ENCODE results near the gene SARDH. TPM values are rescaled to one million over a fixed set of nuclear protein-coding genes. Genes with fewer than 3 reads are reported as not detected.

SARDH gene
- total and polyA plus RNA-seq, 2 donors (not counting 1 experiment from before 2014, with no cell fraction given), result 2.5 to 4.8 TPM

DNA sequence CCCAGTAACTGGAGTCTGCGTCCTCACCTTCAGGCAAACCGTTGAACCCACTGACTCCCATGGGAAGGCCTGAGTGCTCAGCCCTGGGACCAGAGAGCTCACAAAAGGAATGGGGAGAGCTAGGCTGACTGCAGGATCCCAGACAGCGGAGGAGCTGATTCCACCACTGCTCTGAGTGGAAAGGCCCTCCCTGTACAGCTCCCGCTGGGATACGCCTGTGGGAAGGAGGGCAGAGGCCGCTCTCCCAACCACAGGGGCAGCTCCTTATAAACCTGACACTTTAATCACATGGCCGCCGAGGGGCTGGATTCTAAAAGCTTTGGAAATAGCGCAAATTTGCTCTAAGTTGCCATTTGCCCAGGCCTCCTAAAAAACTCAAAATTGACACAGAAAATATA is 64.9 kb downstream of the SARDH start:
- no peaks in the 10 kb centered on the region for H4K20me1 ChIP-seq (ENCODE audit: control insufficient read depth, extremely low read depth, insufficient read depth, low read length)
- no peak overlapping the region for H3K4me3 ChIP-seq (replicated peaks in 1 of 4; ENCODE audit: control extremely low read depth in 1 of 4, insufficient read depth in 1 of 4, low read depth in 3 of 4, low read length in 4 of 4)
- no peaks in the 10 kb centered on the region for H3K27me3 ChIP-seq (ENCODE audit: control insufficient read depth, insufficient read depth, low read length)
- no peak overlapping the region for H3K4me2 ChIP-seq (ENCODE audit: extremely low read depth, insufficient read depth, low read length)
- no peak for DNase-seq (ENCODE audit: low read depth in 2 of 2)
- no peak overlapping the region for H2AFZ ChIP-seq (ENCODE audit: low read length)
- H3K27ac ChIP-seq (ENCODE audit: insufficient read depth, low read length), result no peak overlapping the region
- H3K9me3 ChIP-seq (ENCODE audit: control insufficient read depth, insufficient read depth, low read depth, low read length), result no peaks in the 10 kb centered on the region
- no peaks in the 10 kb centered on the region for H3K79me2 ChIP-seq (ENCODE audit: control insufficient read depth, insufficient read depth, low read length)
- H3K4me1 ChIP-seq (ENCODE audit: control insufficient read depth, extremely low read depth, insufficient read depth, low read length), result no peaks in the 10 kb centered on the region
- TF ChIP-seq EZH2 (IDR thresholded peaks at IDR 0.05; ENCODE audit: low read length, missing control alignments), result no peak
- TF ChIP-seq, protein P1, sequence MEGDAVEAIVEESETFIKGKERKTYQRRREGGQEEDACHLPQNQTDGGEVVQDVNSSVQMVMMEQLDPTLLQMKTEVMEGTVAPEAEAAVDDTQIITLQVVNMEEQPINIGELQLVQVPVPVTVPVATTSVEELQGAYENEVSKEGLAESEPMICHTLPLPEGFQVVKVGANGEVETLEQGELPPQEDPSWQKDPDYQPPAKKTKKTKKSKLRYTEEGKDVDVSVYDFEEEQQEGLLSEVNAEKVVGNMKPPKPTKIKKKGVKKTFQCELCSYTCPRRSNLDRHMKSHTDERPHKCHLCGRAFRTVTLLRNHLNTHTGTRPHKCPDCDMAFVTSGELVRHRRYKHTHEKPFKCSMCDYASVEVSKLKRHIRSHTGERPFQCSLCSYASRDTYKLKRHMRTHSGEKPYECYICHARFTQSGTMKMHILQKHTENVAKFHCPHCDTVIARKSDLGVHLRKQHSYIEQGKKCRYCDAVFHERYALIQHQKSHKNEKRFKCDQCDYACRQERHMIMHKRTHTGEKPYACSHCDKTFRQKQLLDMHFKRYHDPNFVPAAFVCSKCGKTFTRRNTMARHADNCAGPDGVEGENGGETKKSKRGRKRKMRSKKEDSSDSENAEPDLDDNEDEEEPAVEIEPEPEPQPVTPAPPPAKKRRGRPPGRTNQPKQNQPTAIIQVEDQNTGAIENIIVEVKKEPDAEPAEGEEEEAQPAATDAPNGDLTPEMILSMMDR (conservative IDR thresholded peaks at IDR 0.05 in 1 of 2, IDR thresholded peaks at IDR 0.05 in 1 of 2; ENCODE audit: low read depth in 1 of 2, low read length in 2 of 2), result no peak
- no peak overlapping the region for H3K9ac ChIP-seq (ENCODE audit: insufficient read depth, low read length)
- H3K36me3 ChIP-seq (ENCODE audit: control insufficient read depth, insufficient read depth, low read length), result no peaks in the 10 kb centered on the region

DNA sequence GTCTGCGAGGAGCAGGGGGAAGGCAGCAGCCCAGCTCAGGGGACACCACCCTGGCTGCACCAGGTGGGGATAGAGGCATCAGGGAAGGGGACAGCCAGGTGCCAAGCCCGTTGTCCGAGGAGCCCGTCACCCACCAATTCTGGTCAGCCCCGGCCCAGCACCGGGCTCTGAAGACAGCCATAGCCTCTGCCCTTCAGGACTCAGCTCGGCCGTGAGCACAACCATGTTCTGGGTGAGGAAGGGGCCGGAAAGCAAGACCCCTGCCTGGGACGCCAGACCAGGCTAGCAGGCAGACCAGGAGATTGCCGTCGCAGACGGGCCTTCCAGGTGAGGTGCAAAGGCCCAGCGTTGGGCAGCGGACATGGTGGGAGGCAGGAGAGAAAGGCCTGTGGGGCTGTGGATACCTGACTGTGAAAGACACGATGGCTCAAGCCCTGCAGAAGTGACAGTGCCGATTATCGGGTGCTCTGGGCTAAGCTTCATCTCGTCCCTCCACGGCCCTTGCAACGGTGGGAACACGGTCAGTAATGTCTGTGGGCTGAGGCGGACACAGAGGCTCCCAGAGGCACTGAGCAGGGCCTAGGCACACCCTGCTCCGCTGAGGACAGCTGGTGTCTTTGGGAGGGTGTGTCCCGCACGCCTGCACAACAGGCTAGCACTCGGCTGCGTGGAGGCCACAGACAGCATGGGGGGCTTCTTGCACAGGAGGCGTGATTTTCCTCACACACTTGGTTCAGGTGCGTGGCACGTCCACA is 65.5 kb downstream of the SARDH start:
- no peak for DNase-seq (ENCODE audit: low read depth in 2 of 2)

DNA sequence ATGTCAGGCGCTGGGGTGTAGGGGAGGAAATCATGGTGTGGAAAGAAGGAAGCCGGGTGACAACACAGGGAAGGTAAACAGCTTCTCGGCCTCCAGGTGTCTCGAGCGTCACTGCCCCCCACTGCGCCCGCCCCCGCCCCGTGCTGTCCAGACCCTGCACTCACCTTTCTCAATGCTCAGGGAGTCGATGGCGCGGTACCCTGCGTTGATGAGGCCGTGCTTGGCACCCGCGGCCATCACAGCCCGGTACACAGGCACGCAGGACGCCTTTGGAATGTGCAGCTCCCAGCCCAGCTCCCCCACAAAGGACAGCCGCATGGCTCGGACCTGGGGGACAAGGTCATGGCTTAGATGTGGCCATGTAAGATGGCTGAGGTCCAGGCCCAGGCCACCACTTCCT is 66.8 kb downstream of the SARDH start:
- DNase-seq (ENCODE audit: low read depth in 2 of 2), result no peak
- TF ChIP-seq EZH2 (IDR thresholded peaks at IDR 0.05; ENCODE audit: low read length, missing control alignments), result no peak
- TF ChIP-seq, protein P1 (conservative IDR thresholded peaks at IDR 0.05 in 1 of 2, IDR thresholded peaks at IDR 0.05 in 1 of 2; ENCODE audit: low read depth in 1 of 2, low read length in 2 of 2), result no peak
- no peak overlapping the region for H3K4me2 ChIP-seq (ENCODE audit: extremely low read depth, insufficient read depth, low read length)
- H3K9ac ChIP-seq (ENCODE audit: insufficient read depth, low read length), result no peak overlapping the region
- H4K20me1 ChIP-seq (ENCODE audit: control insufficient read depth, extremely low read depth, insufficient read depth, low read length), result no peaks in the 10 kb centered on the region
- no peaks in the 10 kb centered on the region for H3K36me3 ChIP-seq (ENCODE audit: control insufficient read depth, insufficient read depth, low read length)
- no peak overlapping the region for H3K4me3 ChIP-seq (replicated peaks in 1 of 4; ENCODE audit: control extremely low read depth in 1 of 4, insufficient read depth in 1 of 4, low read depth in 3 of 4, low read length in 4 of 4)
- no peak overlapping the region for H2AFZ ChIP-seq (ENCODE audit: low read length)
- H3K27me3 ChIP-seq (ENCODE audit: control insufficient read depth, insufficient read depth, low read length), result no peaks in the 10 kb centered on the region
- no peaks in the 10 kb centered on the region for H3K79me2 ChIP-seq (ENCODE audit: control insufficient read depth, insufficient read depth, low read length)
- H3K27ac ChIP-seq (ENCODE audit: insufficient read depth, low read length), result no peak overlapping the region
- no peaks in the 10 kb centered on the region for H3K9me3 ChIP-seq (ENCODE audit: control insufficient read depth, insufficient read depth, low read depth, low read length)
- no peaks in the 10 kb centered on the region for H3K4me1 ChIP-seq (ENCODE audit: control insufficient read depth, extremely low read depth, insufficient read depth, low read length)

More for the DNA sequence above, 65.5 kb downstream of the SARDH start:
- Histone ChIP-seq H3K27ac (ENCODE audit: insufficient read depth, low read length) (no peak overlapping the region), H4K20me1 (ENCODE audit: control insufficient read depth, extremely low read depth, insufficient read depth, low read length) (no peaks in the 10 kb centered on the region), H3K27me3 (ENCODE audit: control insufficient read depth, insufficient read depth, low read length) (no peaks in the 10 kb centered on the region), H2AFZ (ENCODE audit: low read length) (no peak overlapping the region), H3K4me1 (ENCODE audit: control insufficient read depth, extremely low read depth, insufficient read depth, low read length) (no peaks in the 10 kb centered on the region), H3K9ac (ENCODE audit: insufficient read depth, low read length) (no peak overlapping the region), H3K4me2 (ENCODE audit: extremely low read depth, insufficient read depth, low read length) (no peak overlapping the region), H3K79me2 (ENCODE audit: control insufficient read depth, insufficient read depth, low read length) (no peaks in the 10 kb centered on the region), H3K9me3 (ENCODE audit: control insufficient read depth, insufficient read depth, low read depth, low read length) (no peaks in the 10 kb centered on the region), H3K36me3 (ENCODE audit: control insufficient read depth, insufficient read depth, low read length) (no peaks in the 10 kb centered on the region), H3K4me3 (replicated peaks in 1 of 4; ENCODE audit: control extremely low read depth in 1 of 4, insufficient read depth in 1 of 4, low read depth in 3 of 4, low read length in 4 of 4) (no peak overlapping the region)
- TF ChIP-seq, protein P1 (conservative IDR thresholded peaks at IDR 0.05 in 1 of 2, IDR thresholded peaks at IDR 0.05 in 1 of 2; ENCODE audit: low read depth in 1 of 2, low read length in 2 of 2), result no peak
- no peak for TF ChIP-seq EZH2 (IDR thresholded peaks at IDR 0.05; ENCODE audit: low read length, missing control alignments)

Data from fibroblast of lung (primary cell).